NCI-H460 (cell line): Measurements from ENCODE around the gene LCN10. TPM values are rescaled to one million over a fixed set of nuclear protein-coding genes. Genes with fewer than 3 reads are reported as not detected.
A peak's percentile ranks its signal among the peaks of the same experiment; 100 is the strongest.
"Not testable (repeated sequence)": the region's sequence is repeated elsewhere in the genome, so short reads cannot be mapped to it uniquely, and the experiment has no call there.

Source experiments
- DNase-seq: peaks from one replicate; pipeline ENCODE4 v3.0.0-alpha.2; 2016; ENCODE audit warnings: low read depth; ENCODE audit errors: extremely low read depth
- total RNA-seq: library from RNA; depleted of rRNA; stranded (reverse); fragments of >200 nt; shearing (Covaris generic); gene quantifications from 2 replicates; pipeline ENCODE4 v1.2.3, GENCODE V29; 2014

The LCN10 gene
- total RNA-seq, 1 experiment from 2014 or later = not detected

DNA sequence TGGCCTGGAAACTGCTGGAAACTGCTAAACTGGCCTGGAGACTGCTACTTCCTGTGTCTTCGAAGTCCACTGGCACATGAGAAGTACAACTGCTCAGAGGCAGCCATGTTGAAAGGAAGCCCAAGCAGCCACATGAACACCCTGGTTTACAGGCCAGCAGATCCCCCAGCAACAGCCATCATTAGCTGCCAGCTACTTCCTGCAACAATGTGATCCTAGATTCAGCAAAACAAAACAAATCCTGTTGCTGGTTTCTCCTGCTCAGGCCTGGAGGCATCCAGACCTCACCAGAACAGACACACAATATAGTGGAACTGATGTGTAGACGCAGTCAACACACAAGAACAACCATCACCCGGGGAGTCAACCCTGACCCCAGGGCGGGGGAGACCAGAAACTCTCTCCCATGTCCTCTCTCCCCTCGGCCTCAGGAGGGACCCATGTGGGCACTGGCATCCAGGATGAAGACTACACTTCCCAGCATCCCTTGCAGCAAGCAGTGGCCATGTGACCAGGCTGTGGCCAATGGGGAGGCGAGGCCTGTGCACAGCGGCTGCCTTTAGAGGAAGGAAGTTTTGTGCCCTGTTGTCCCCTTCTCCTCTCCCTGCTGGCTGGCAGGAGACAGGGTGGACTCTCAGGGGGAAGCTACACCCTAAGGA, 30.8 kb upstream of the LCN10 start:
- DNase-seq = no peak

DNA sequence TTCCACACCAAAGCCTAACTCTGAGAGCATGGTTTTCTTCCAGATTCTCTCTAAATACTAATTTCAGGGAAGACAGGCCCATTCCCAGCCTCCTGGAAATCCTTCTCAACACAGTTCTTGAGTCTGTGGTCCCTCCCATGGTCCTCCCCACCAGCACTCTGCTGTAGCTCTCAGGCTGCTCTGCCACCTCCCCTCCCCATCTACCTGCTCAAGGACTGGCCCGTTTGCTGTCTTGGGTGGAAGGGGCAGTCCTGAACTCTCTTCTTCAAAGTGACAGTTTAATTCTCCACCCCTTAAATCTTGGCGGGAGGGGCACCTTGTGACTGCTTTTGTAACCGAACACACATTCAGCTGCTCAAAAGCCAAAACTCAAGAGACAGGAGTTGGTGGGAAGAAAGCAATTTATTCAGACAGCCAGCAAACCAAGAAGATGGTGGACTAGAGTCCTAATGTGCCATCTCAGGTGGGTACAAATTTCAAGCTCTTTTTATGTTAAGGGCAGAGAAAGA, 29.2 kb upstream of the LCN10 start:
- no peak for DNase-seq

DNA sequence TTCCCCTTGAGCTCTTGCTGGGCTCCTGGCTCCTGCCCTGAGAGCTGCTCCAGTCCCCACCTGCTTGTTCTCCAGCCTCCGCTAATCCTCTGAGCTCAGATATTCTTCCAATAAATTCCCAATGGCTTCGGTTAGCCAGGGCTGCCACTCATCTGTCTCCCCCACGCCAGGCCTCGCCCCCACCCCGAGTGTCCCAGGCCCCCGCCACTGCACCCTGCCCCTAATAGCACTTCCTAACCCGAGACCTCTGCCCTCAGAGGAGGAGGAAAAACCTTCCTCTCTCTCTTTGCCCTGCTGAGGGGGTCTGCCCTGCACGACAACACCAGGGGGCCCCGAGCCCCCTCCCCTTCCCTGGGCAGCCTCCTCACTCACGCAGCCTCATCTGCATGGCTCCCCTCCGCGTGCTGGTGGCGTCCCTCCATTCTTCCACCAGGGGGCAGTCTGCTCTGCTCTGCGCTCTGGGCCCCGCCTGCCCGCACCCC, 27.0 kb upstream of the LCN10 start:
- no peak for DNase-seq

DNA sequence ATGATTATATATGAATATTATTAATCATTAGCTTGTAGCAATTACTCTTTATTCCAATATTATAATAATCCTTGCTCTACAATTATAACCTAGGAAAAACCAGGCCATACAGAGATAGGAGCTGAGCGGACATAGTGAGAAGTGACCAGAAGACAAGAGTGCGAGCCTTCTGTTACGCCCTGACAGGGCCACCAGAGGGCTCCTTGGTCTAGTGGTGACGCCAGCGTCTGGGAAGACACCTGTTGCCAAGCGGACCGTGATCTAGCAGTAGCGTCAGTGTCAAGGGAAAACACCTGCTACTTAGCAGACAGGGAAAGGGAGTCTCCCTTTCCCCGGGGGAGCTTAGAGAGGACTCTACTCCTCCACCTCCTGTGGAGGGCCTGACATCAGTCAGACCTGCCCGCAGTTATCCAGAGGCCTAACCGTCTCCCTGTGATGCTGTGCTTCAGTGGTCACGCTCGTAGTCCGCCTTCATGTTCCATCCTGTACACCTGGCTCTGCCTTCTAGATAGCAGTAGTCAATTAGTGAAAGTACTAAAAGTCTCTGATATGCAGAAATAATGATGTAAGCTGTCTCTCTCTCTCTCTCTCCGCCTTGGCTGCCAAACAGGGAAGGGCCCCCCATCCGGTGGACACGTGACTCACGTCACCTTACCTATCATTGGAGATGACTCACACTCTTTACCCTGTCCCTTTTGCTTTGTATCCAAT, 23.8 kb upstream of the LCN10 start:
- peak; percentile 51 for DNase-seq

DNA sequence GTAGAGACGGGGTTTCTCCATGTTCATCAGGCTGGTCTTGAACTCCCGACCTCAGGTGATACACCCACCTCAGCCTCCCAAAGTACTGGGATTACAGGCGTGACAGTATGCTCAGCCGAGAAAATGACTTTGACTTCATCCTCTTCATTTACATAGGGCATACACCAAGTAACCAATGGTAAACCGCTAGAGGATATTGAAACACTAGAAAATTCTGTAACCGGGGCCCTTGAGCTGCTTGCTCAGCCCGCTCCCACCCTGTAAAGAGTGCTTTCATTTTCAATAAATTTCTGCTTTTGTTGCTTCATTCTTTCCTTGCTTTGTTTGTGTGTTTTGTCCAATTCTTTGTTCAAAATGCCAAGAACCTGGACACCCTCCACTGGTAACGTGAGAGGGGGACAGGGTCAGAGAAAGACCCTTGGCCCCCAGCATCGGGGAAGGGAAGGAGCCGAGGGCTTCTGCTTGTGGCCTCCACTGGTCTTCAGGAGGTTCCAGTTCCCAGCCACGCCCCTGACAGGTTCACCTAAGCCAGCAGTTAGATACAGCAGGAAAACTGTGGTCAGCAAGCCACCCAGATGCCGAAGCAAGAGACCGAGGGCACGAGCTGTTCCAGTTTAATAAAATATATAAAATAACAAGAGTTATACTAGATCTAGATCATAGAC, 23.1 kb upstream of the LCN10 start:
- DNase-seq = not testable (repeated sequence)

DNA sequence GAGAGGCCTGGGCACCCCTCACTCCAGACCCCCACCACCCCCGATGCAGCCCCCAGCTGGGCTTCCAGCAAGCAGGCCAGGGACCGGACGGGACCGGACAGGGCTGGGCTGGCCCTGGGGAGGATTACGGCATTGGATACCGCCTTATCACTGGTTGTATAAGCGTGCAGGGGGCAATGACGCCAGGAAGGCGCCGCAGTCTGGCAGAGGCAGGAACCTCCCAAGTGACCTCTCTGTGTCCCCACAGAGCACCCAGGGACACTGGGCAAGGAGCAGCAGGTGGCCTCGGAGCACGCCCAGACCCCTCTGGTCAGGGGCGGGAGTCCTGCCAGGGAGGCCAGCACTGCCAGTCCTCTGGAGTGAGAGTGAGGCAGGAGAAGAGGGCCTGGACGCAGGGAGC, 22.3 kb upstream of the LCN10 start:
- no peak for DNase-seq

DNA sequence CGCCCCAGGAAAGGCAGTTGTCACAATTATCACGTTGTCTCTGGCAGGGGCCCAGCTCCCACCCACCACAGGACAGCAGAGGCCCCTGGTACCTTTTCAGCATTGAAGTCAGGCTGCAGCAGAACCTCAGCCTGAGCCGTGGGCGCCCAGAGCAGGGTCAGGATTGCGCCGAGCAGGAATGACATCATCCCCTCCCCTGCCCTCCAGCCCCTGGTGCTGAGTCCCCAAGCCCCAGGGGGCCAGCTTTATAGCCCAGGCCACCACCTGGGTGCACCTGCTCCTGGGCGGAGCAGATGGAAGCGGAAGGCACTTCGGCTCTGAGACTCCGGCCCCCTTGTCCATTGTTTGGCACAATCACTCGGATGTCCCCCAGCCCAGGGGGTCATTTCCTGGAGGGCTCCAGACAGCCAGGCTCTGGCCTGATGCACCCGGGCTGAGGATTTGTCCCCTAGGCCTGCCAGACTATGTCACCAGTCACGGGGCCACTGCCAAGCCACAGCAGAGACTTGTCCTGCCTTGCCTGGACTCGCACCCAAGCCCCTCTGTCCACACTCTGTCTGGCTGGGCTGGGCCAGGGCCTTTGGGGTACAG, 21.7 kb upstream of the LCN10 start, which contains the start of gene LCN15:
Gene LCN15, minus strand, starts transcription at position 218 of the 591 bp plus-strand sequence. Its CDS starts 30 bp downstream, at position 188.
- no peak for DNase-seq

DNA sequence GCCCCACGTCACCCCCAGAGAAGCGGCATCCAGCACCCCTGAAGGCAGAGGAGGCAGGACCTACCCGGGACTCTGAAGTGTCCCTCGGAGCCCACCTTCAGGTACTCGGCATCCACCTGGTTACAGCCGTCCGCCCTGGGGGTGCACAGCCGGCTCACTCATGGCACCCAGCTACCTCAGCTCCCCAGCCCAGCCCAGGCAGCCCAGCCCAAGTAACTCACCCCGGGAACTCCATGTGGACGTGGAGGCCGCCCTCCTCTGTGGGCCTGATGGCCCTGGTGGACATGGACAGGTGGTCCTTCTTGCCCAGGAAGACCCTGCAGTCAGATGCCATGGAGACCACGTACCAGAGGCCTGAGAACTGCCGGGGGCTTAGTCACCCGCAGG, 20.9 kb upstream of the LCN10 start:
- DNase-seq = no peak

DNA sequence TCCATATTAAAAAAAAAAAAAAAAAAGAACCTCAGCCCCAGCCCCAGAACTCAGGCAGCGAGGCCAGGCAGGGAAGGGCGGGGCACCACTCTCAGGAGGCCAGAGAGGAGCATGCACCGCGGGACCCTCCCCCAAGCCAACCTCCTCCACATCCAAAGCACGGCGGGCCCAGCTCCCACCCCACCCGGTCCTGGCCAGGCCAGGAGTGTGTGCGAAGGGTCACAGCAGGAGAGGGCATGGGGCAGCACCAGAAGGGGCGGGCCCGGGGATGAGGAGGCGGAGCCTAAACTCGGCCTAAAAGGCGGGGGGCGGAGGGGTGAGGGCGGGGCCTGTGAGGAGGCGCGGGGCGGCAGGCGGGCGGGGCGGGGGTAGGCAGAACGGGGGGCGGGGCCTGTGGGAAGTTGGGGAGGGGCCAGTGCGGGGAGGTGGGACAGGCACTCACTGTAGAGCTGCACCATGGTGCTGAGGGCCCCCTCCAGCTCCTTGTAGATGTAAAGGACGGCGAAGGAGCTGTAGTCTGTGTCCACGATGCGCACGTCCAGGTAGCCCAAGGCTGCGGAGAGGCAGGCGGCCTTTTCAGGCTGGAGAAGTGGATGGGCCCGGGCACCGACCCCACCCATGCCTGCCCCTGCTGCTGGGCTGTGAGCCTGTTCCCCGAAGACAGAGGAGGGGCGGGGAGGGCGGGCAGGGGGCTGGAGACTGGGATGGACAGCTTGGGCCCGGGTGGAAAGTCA, 20.3 kb upstream of the LCN10 start:
- DNase-seq = peak; percentile 33

DNA sequence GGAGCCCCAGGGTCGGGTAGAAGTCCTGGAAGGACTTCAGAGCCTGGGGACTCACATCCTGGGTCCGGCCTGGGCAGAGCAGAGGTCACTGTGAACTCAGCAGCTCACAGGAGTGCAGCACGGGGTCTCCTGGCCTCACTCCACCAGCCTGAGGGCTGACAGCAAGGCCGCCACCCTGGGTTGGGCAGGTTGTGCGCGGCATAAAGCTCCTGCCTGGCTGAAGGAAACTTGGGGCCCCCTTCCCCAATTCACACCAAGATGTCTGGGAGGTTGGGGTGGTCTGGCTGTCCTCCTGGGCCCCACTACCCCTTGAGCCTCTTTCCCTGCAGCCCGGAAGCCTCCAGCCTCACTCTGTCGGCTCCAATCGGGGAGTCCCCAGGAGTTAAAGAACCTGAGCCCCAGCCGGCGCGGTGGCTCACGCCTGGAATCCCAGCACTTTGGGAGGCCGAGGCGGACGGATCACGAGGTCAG, 19.5 kb upstream of the LCN10 start:
- no peak for DNase-seq

DNA sequence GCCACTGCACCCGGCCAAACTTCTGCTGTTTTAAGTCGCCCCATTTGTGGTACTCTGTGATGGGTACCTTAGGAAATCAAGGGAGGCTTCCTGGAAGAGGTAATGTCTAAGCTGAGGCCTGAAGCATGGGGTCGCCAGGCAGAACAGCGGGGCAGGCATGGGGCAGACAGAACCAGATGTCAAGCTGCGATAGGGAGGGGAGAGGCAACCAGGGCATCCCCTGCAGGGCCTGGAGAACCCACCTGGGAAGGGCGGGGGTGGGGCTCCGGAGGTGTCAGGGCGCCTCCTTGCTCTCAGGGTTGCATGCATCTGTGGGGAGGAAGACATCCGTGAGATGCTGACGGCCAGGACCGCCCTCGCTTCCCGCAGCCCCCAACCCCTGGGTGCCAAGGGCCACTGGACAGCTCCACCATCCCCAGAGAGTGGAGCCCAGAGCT, 18.8 kb upstream of the LCN10 start:
- no peak for DNase-seq

DNA sequence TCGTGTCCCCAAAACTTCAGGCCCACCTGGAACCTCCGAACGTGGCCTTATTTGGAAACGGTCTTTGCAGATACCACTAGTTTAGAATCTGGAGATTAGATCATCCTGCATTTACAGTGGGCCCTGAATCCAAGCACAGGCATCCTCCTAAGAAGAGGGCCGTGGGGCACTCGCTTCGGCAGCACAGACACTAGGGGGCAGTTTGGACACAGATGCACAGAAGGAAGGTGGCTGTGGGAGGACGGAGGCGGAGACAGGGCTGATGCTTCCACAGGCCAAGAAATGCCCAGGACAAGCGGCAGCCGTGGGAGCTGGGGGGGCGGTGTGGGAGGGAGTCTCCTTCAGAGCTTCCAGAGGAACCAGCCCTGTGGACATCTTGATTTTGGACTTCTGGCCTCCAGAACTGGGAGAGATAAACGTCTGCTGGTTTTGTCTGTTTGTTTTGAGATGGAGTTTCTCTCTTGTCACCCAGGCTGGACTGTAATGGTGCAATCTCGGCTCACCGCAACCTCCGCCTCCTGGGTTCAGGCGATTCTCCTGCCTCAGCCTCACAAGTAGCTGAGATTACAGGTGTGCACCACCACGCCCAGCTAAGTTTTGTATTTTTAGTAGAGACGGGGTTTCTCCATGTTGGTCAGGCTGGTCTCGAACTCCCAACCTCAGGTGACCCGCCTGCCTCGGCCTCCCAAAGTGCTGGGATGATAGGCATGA, 18.2 kb upstream of the LCN10 start:
- peak; percentile 59 for DNase-seq

DNA sequence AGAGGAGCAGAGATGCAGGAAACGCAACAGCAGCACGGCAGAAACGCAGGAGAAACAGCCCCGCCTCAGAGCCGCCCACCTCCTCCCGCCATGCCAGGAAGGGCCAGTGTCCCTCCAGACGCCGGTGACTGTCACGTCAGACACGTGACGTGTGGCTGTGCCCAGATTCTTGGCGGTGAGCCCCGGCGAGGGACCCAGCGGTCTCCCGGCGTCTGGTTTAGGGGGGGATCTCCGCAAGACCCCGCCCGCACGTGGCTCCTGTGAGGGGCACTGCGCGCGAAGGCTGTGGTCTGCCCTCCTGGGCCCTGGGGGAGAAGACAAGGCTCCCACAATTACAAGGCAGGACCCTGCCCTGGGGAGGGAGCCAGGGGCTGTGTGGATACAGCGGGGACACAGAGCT, 17.7 kb upstream of the LCN10 start:
- DNase-seq = no peak

DNA sequence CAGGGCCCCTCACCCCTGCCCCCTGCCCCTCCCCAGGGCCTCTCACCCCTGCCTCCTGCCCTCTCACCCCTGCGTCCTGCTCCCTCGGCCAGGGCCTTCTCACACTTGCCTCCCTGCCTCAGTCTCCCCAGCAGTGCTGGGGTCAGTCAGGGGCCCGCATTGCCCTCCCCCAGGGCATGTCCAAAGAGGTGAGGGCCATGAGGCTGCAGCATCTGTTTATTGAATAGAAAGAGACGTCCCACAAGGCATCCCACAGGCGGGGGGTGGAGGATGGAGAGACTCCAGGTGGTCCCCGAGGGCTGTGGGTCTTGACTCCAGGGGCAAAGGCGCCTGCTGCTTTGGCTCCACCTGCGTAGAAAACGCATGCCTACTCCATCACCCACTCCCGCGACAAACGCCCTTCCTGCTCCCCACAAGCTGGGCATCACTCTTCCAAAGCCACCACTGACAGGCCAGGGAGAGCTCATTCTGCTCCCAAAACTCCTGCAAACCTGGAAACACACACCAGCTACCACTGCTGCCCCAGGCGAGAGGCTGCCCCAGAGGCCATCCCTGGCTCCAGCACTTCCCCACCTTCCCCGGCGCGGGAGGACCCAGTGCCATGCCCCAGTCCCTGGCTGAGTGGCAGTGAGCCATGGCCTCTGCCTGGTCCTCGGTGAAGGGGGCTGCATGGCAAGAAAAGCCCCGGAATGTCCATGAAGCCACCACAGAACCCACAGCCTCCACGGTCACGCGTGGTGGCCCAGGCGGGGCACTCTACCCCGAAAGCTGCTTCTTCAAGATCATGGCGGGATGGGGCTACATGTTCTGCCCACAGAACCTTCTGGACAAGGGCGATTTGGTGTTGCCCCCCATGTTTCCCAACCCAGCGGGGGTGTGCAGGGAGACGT, 16.9 kb upstream of the LCN10 start:
- DNase-seq = no peak

DNA sequence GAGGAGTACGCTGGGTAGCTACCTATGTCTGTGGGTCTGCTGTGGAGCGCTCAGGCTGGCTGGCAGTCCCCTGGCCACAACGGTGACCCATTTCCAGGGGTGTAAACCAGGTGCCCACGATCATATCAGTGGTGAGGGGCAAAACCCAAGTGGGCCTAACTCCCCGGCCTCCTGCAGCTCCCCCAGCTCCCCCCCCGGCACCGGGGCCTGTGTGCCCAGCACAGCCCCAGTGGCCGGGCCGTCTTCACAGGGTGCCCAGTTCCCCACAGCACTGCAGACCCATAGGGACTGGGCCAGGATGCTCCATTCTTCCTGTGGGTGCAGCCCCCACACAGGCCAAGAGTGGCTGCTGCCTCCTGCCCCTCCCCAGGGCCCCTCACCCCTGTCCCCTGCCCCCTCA, 16.3 kb upstream of the LCN10 start:
- DNase-seq = no peak

DNA sequence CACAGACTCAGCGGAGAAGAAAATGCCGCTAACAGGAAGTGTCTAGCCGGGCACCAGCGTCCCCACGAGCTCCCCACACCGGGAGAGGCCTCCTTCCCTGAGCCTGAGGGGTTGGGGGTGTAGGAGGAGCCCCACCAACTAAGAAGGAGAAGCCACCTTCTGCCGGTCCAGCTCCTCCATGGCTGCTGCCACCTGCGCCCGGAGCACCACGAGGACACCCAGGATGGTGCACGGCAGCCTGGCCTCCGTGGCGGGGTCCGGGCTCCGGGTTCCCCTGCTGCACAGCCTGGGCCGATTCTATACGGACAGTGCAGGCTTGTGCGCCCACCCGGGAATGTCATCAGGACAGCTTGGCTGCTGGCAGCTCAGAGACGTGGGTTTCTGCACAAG, 15.0 kb upstream of the LCN10 start:
- DNase-seq = no peak

DNA sequence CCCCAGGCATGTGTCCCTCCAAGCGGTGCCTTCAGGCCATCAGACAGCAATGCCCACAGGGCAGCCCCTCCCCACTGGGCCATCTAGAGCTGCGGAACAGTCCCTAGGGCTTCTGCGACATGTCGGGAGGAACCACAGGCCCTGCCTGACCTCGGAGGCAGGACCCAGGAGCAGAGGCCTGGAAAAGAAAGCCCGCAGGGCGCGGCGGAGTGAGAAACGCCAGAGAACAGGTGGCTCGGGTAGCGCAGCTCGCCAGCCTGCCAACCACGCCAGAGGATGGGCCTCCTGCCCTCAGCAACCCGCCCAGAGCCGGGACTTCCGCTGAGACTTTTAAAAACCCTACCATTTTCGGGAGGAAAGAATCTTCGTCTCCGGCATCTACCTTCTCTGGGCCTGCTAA, 14.6 kb upstream of the LCN10 start:
- DNase-seq = no peak

DNA sequence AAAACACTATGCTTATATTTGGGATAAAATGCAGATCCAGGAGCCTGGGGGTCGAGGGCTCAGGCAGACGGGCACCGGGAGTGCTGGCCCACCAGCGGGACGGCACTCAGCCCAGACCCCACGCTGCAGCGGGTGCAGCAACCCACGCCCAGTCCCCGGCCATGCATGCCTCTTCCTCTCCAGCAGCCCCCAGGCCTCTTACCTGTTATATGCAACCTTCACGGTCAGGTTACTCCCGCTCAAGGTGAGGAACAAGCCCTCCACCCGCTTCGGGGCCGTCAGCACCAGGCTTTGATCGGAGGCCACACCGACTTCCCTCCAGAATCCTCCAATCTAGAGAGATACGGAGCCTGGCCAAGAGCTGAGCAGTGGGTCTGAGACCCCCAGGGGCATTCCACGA, 14.1 kb upstream of the LCN10 start:
- DNase-seq = no peak

DNA sequence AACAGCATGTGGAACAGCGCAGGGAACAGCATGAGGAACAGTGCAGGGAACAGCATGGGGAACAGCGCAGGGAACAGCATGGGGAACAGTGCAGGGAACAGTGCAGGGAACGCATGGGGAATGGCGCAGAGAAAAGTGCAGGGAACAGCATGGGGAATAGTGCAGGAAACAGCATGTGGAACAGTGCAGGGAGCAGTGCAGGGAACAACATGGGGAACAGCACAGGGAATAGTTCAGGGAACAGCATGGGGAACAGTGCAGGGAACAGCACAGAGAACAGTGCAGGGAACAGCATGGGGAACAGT, 13.3 kb upstream of the LCN10 start:
- no peak for DNase-seq
